GM12878 (cell line): ENCODE data around the gene TRIM47.

Source experiments
- CTCF ChIP-seq, 3 experiments: IDR thresholded peaks in 2 of 3; conservative IDR thresholded peaks in 1 of 3; 2 replicates each; pipeline ENCODE4 v1.5.1; 2011; ENCODE audit warnings: low read depth in 3 of 3, low read length in 3 of 3, mild to moderate bottlenecking in 3 of 3, control low read depth in 2 of 3, moderate library complexity in 2 of 3, inconsistent platforms in 1 of 3, mixed read lengths in 1 of 3; ENCODE audit not compliant: control insufficient read depth in 2 of 3, insufficient read depth in 1 of 3; ENCODE audit errors: extremely low read depth in 1 of 3
- POLR2A ChIP-seq: IDR thresholded peaks from 2 replicates; pipeline ENCODE4 v1.6.1; 2011; ENCODE audit warnings: low read depth, mild to moderate bottlenecking, low read length
- RBBP5 ChIP-seq: fragments of 200-600 bp; sonication (generic); conservative IDR thresholded peaks from 2 replicates; pipeline ENCODE4 v1.6.1; 2016
- SMC3 ChIP-seq: IDR thresholded peaks from 2 replicates; pipeline ENCODE4 v1.6.1; 2011; ENCODE audit warnings: low read length, improper control_type of control experiment, borderline replicate concordance
- SP1 ChIP-seq: IDR thresholded peaks from one replicate; pipeline ENCODE4 v1.6.1; 2011; ENCODE audit warnings: low read depth, low read length

DNA sequence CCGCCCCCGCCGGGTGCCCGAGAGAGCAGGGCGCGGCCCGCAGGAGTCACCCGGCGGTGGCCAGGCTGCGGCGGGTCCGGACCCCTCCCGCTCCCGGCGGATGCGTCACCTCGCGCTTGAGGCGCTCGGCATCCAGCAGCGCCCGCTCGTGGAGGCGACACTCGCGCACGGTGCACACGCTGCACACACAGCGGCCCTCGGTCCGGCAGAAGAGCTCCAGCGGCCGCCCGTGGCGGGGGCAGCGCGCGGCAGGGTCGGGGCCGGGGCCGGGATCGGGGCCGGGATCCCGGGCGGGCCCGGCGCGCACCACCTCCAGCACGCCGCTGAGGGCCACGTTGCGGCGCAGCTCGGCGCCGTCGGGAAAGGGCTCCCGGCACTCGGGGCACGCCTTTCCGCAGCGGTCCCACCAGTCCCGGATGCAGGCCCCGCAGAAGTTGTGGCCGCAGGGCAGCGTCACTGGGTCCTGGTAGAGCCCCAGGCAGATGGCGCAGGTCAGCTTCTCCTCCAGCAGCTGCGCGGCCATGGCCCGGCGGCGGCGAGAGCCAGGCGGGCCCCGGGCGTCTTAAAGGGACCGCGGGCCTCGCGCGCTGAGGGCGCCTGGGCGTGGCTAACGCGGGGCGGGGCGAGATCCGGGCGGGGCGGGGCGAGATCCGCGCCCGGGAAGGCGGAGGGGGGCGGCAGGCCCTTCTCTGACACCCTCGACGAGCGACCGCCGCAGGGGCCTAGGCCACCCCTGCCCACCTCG, 18.2 kb upstream of the TRIM47 start, which contains the start of gene TRIM65:
- TF ChIP-seq CTCF (IDR thresholded peaks at IDR 0.05 in 2 of 3, conservative IDR thresholded peaks at IDR 0.05 in 1 of 3; ENCODE audit: control insufficient read depth in 2 of 3, extremely low read depth in 1 of 3, insufficient read depth in 1 of 3, low read depth in 3 of 3, low read length in 3 of 3) (peak; percentile 27 to 74 (median 39); a peak in 4 of 6 replicates), SMC3 (peak; percentile 22; the same call in 1 of the 2 replicates), SP1 (no peak), RBBP5 (no peak), POLR2A (peak; percentile 93)
